ENCODE measurements around the gene KRTAP5-6.

DNA sequence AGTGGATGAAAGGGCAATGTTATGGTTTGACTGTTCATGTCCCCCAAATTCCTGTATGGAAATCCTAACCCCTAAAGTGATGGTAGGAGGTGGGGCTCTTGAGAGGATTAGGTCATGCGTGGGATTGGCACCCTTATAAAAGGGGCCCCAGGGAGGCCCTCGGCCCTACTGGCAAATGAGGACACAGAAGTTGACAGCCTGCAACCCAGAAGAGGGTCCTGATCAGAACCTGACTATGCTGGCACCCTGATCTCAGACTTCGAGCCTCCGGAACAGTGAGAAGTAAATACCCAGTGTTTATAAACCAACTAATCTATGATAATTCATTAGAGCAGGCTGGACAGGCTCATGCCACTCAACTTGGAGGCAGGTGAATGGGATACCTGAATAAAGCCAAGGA, 44.7 kb downstream of the KRTAP5-6 start:
- TF ChIP-seq, protein P1, sequence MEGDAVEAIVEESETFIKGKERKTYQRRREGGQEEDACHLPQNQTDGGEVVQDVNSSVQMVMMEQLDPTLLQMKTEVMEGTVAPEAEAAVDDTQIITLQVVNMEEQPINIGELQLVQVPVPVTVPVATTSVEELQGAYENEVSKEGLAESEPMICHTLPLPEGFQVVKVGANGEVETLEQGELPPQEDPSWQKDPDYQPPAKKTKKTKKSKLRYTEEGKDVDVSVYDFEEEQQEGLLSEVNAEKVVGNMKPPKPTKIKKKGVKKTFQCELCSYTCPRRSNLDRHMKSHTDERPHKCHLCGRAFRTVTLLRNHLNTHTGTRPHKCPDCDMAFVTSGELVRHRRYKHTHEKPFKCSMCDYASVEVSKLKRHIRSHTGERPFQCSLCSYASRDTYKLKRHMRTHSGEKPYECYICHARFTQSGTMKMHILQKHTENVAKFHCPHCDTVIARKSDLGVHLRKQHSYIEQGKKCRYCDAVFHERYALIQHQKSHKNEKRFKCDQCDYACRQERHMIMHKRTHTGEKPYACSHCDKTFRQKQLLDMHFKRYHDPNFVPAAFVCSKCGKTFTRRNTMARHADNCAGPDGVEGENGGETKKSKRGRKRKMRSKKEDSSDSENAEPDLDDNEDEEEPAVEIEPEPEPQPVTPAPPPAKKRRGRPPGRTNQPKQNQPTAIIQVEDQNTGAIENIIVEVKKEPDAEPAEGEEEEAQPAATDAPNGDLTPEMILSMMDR (IDR thresholded peaks at IDR 0.05 in 8 of 11, conservative IDR thresholded peaks at IDR 0.05 in 3 of 11): no peak
- TF ChIP-seq POLR2A (IDR thresholded peaks at IDR 0.05): no peak

All from spleen (tissue), 7 donors.